Occipital lobe (tissue), 3 donors: ENCODE results near the gene TNFRSF11A. TPM values are rescaled to one million over a fixed set of nuclear protein-coding genes. Genes with fewer than 3 reads are reported as not detected.

Experiments
- DNase-seq: peaks from one replicate; lab custom pipeline; 2025; lab: John Stamatoyannopoulos, UW
- small RNA-seq: library from RNA; depleted of rRNA; stranded (forward); fragments of <200 nt; gene quantifications from one replicate; pipeline ENCODE3, GENCODE V24; 2014
- total RNA-seq: library from RNA; depleted of rRNA; stranded (reverse); fragments of >200 nt; gene quantifications from one replicate; pipeline ENCODE4 v1.2.3, GENCODE V29; 2014

Gene TNFRSF11A
- total RNA-seq, 1 donor from 2014 or later = 1.6 TPM

- no peak for DNase-seq
Measured at GRCh38 chr18:62412231-62412979, 87.3 kb downstream of the TNFRSF11A start.

GRCh38 chr18:62413206-62413605, 88.1 kb downstream of the TNFRSF11A start:
- DNase-seq = no peak

GRCh38 chr18:62418258-62418657, 93.1 kb downstream of the TNFRSF11A start:
- no peak for DNase-seq

- no peak for DNase-seq
Measured at GRCh38 chr18:62420151-62420512, 95.0 kb downstream of the TNFRSF11A start.

- no peak for DNase-seq
Measured at GRCh38 chr18:62420513-62421209, 95.6 kb downstream of the TNFRSF11A start.

- DNase-seq = peak; percentile 73
Measured at GRCh38 chr18:62425465-62426190, 100.5 kb downstream of the TNFRSF11A start.

- DNase-seq = no peak
Measured at GRCh38 chr18:62426191-62426488, 101.0 kb downstream of the TNFRSF11A start.

GRCh38 chr18:62432176-62432575, 107.1 kb downstream of the TNFRSF11A start:
- no peak for DNase-seq

GRCh38 chr18:62434798-62435197, 109.7 kb downstream of the TNFRSF11A start:
- no peak for DNase-seq

GRCh38 chr18:62435435-62436031, 110.4 kb downstream of the TNFRSF11A start:
- no peak for DNase-seq

- DNase-seq = no peak
Measured at GRCh38 chr18:62436636-62437234, 111.6 kb downstream of the TNFRSF11A start.

- peak; percentile 27 for DNase-seq
Measured at GRCh38 chr18:62437235-62438017, 112.3 kb downstream of the TNFRSF11A start.

GRCh38 chr18:62438018-62438329, 112.9 kb downstream of the TNFRSF11A start:
- DNase-seq = no peak

- DNase-seq = no peak
Measured at GRCh38 chr18:62438402-62438801, 113.3 kb downstream of the TNFRSF11A start.

GRCh38 chr18:62438866-62439265, 113.8 kb downstream of the TNFRSF11A start:
- no peak for DNase-seq

Small RNAs within 50 kb of the gene (small RNA-seq; reads per million reads assigned to genes)
- gene AC100843.2 (not detected), gene RF00019 (not detected)

Other genes starting within 250 kb of the TNFRSF11A start
- 56.8 TPM for gene PIGN, start 138.3 kb upstream of the TNFRSF11A start, total RNA-seq
- 102 TPM for gene RELCH, start 138.1 kb upstream of the TNFRSF11A start, total RNA-seq
- 13.1 TPM for gene ZCCHC2, start 197.7 kb downstream of the TNFRSF11A start, total RNA-seq